ENCODE measurements around the gene RGS2. TPM values are rescaled to one million over a fixed set of nuclear protein-coding genes. Genes with fewer than 3 reads are reported as not detected.

The RGS2 gene
- polyA plus RNA-seq, 1 of the 3 experiments (the other 2 are of a cell fraction), result 47.1 TPM

DNA sequence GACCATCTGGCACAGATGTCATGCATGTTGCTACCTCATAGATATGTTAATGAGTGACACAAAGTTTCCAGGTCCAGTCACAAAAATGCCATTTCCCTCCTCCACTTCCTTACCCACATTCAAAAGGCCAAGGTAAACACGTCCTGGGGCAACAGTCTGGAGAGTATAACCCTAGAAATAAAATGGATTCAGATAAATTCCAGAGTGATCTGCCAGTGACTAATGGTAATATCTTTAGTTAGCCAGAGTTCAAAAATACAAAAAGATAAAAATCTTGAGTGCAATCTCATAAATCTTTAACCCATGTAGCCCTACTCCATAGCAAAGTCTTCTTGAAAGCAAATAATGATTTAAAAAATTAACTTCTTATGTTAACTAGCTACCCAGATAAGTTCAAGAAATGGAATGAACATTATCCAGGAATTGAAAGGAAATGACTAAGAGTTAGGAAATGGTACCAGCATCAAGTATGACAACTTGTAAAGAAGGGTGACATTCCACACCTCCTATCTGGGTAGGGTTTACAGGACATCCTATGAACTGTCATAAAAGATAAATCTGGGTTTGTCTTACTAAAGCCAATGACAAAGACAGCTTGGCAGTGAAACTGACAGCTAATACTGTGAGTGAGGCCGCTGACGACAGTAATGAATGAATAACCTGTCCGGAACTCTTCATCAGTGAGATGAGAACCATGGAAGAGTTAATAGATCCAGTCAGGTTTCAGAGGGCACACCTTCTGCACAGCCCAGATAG lies 18.1 kb downstream of the RGS2 start:
- CTCF ChIA-PET, result no interaction called here
- no peak overlapping the region for H3K9ac ChIP-seq
- POLR2A ChIA-PET, result no interaction called here
- H3F3A ChIP-seq (replicated peaks; ENCODE audit: insufficient read depth), result peaks cover 16% of the 10 kb centered on the region
- no peak overlapping the region for H3K4me3 ChIP-seq (ENCODE audit: low read depth in 2 of 2, low read length in 1 of 2)
- no peak overlapping the region for H2AFZ ChIP-seq (ENCODE audit: low read depth)
- H3K4me1 ChIP-seq (ENCODE audit: control insufficient read depth in 1 of 2, insufficient read depth in 2 of 2, low read depth in 1 of 2, low read length in 1 of 2), result peaks cover 0 to 12% of the 10 kb centered on the region in 2 experiments; a peak in 2 of 4 replicates
- no peaks in the 10 kb centered on the region for H3K79me2 ChIP-seq (ENCODE audit: insufficient read depth)
- no peaks in the 10 kb centered on the region for H4K20me1 ChIP-seq (ENCODE audit: insufficient read depth)
- no peaks in the 10 kb centered on the region for H3K9me2 ChIP-seq
- no peaks in the 10 kb centered on the region for H3K27me3 ChIP-seq (ENCODE audit: insufficient read depth)
- no peaks in the 10 kb centered on the region for H3K9me3 ChIP-seq
- DNase-seq, result no peak
- peak overlapping the region; percentile 56 to 84 for H3K27ac ChIP-seq (ENCODE audit: low read depth in 2 of 2, low read length in 1 of 2)
- 15% methylated on average over 4 of the region's 4 CpGs for WGBS (ENCODE audit: low lambda C conversion rate)
- peak overlapping the region; percentile 18; the same call in 1 of the 2 replicates for H3K4me2 ChIP-seq
- H3K36me3 ChIP-seq (replicated peaks in 1 of 2; ENCODE audit: control insufficient read depth in 1 of 2, insufficient read depth in 2 of 2, low read length in 1 of 2), result no peaks in the 10 kb centered on the region
- no peak for TF ChIP-seq CHD2 (IDR thresholded peaks at IDR 0.05; ENCODE audit: low read length, partially characterized antibody)
- no peak for TF ChIP-seq NRF1 (IDR thresholded peaks at IDR 0.05; ENCODE audit: low read depth, low read length)
- TF ChIP-seq, protein P1, sequence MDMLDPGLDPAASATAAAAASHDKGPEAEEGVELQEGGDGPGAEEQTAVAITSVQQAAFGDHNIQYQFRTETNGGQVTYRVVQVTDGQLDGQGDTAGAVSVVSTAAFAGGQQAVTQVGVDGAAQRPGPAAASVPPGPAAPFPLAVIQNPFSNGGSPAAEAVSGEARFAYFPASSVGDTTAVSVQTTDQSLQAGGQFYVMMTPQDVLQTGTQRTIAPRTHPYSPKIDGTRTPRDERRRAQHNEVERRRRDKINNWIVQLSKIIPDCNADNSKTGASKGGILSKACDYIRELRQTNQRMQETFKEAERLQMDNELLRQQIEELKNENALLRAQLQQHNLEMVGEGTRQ (IDR thresholded peaks at IDR 0.05; ENCODE audit: borderline replicate concordance, low read depth, low read length), result no peak
- TF ChIP-seq MEF2A (IDR thresholded peaks at IDR 0.05; ENCODE audit: borderline replicate concordance, low read depth), result peak; percentile 52
- TF ChIP-seq TAF1 (IDR thresholded peaks at IDR 0.05; ENCODE audit: borderline replicate concordance, low read depth, low read length), result no peak
- TF ChIP-seq RAD21 (IDR thresholded peaks at IDR 0.05; ENCODE audit: low read length), result no peak
- TF ChIP-seq, protein P2, sequence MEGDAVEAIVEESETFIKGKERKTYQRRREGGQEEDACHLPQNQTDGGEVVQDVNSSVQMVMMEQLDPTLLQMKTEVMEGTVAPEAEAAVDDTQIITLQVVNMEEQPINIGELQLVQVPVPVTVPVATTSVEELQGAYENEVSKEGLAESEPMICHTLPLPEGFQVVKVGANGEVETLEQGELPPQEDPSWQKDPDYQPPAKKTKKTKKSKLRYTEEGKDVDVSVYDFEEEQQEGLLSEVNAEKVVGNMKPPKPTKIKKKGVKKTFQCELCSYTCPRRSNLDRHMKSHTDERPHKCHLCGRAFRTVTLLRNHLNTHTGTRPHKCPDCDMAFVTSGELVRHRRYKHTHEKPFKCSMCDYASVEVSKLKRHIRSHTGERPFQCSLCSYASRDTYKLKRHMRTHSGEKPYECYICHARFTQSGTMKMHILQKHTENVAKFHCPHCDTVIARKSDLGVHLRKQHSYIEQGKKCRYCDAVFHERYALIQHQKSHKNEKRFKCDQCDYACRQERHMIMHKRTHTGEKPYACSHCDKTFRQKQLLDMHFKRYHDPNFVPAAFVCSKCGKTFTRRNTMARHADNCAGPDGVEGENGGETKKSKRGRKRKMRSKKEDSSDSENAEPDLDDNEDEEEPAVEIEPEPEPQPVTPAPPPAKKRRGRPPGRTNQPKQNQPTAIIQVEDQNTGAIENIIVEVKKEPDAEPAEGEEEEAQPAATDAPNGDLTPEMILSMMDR (IDR thresholded peaks at IDR 0.05), result no peak
- TF ChIP-seq, protein P3, sequence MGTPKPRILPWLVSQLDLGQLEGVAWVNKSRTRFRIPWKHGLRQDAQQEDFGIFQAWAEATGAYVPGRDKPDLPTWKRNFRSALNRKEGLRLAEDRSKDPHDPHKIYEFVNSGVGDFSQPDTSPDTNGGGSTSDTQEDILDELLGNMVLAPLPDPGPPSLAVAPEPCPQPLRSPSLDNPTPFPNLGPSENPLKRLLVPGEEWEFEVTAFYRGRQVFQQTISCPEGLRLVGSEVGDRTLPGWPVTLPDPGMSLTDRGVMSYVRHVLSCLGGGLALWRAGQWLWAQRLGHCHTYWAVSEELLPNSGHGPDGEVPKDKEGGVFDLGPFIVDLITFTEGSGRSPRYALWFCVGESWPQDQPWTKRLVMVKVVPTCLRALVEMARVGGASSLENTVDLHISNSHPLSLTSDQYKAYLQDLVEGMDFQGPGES (IDR thresholded peaks at IDR 0.05; ENCODE audit: low read depth, low read length), result no peak
- no peak for TF ChIP-seq MXI1 (IDR thresholded peaks at IDR 0.05; ENCODE audit: low read depth, low read length)
- peak; percentile 92 for TF ChIP-seq RXRA (IDR thresholded peaks at IDR 0.05; ENCODE audit: borderline replicate concordance, low read depth)
- no peak for TF ChIP-seq RCOR1 (IDR thresholded peaks at IDR 0.05; ENCODE audit: low read length)
- TF ChIP-seq TEAD4 (IDR thresholded peaks at IDR 0.05; ENCODE audit: borderline replicate concordance, insufficient read depth), result peak; percentile 73; the same call in 1 of the 2 replicates
- TF ChIP-seq TCF12 (IDR thresholded peaks at IDR 0.05), result peak; percentile 93
- no peak for TF ChIP-seq FOXJ3 (CRISPR knock-in tag; IDR thresholded peaks at IDR 0.05)
- no peak for TF ChIP-seq GABPA (IDR thresholded peaks at IDR 0.05; ENCODE audit: low read depth)
- TF ChIP-seq JUND (IDR thresholded peaks at IDR 0.05), result peak; percentile 70
- TF ChIP-seq SIN3A (IDR thresholded peaks at IDR 0.05; ENCODE audit: borderline replicate concordance, low read depth, low read length), result peak; percentile 88; the same call in 1 of the 2 replicates
- TF ChIP-seq, protein P4, sequence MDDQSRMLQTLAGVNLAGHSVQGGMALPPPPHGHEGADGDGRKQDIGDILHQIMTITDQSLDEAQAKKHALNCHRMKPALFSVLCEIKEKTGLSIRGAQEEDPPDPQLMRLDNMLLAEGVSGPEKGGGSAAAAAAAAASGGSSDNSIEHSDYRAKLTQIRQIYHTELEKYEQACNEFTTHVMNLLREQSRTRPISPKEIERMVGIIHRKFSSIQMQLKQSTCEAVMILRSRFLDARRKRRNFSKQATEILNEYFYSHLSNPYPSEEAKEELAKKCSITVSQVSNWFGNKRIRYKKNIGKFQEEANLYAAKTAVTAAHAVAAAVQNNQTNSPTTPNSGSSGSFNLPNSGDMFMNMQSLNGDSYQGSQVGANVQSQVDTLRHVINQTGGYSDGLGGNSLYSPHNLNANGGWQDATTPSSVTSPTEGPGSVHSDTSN (IDR thresholded peaks at IDR 0.05), result peak; percentile 96
- TF ChIP-seq RFX5 (IDR thresholded peaks at IDR 0.05; ENCODE audit: low read length), result no peak
- TF ChIP-seq, protein P5, sequence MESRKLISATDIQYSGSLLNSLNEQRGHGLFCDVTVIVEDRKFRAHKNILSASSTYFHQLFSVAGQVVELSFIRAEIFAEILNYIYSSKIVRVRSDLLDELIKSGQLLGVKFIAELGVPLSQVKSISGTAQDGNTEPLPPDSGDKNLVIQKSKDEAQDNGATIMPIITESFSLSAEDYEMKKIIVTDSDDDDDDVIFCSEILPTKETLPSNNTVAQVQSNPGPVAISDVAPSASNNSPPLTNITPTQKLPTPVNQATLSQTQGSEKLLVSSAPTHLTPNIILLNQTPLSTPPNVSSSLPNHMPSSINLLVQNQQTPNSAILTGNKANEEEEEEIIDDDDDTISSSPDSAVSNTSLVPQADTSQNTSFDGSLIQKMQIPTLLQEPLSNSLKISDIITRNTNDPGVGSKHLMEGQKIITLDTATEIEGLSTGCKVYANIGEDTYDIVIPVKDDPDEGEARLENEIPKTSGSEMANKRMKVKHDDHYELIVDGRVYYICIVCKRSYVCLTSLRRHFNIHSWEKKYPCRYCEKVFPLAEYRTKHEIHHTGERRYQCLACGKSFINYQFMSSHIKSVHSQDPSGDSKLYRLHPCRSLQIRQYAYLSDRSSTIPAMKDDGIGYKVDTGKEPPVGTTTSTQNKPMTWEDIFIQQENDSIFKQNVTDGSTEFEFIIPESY (IDR thresholded peaks at IDR 0.05; ENCODE audit: borderline replicate concordance, low read depth), result no peak
- TF ChIP-seq GATA2 (CRISPR knock-in tag; IDR thresholded peaks at IDR 0.05), result no peak
- TF ChIP-seq, protein P6, sequence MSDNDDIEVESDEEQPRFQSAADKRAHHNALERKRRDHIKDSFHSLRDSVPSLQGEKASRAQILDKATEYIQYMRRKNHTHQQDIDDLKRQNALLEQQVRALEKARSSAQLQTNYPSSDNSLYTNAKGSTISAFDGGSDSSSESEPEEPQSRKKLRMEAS (IDR thresholded peaks at IDR 0.05; ENCODE audit: low read depth), result 0 out of 2 replicates have a peak, but pooled peaks have one; percentile 19
- TF ChIP-seq FOXM1 (IDR thresholded peaks at IDR 0.05; ENCODE audit: low read depth), result peak; percentile 81
- TF ChIP-seq, protein P7, sequence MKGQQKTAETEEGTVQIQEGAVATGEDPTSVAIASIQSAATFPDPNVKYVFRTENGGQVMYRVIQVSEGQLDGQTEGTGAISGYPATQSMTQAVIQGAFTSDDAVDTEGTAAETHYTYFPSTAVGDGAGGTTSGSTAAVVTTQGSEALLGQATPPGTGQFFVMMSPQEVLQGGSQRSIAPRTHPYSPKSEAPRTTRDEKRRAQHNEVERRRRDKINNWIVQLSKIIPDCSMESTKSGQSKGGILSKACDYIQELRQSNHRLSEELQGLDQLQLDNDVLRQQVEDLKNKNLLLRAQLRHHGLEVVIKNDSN (IDR thresholded peaks at IDR 0.05; ENCODE audit: borderline replicate concordance, low read depth), result no peak
